Smooth muscle cell (in vitro differentiated cells): ENCODE measurements around the gene REG4. TPM values are rescaled to one million over a fixed set of nuclear protein-coding genes. Genes with fewer than 3 reads are reported as not detected.
"Not testable (repeated sequence)": the region's sequence is repeated elsewhere in the genome, so short reads cannot be mapped to it uniquely, and the experiment has no call there.

ENCODE experiments used
- DNase-seq: peaks from one replicate; lab custom pipeline; 2025; ENCODE audit not compliant: unreplicated experiment; lab: John Stamatoyannopoulos, UW
- H2AFZ ChIP-seq: fragments of 200-600 bp; sonication (generic); 2 replicates; pipeline ENCODE4 v1.6.0; 2016; ENCODE audit warnings: antibody characterized with exemption, low read depth, mild to moderate bottlenecking
- H3F3A ChIP-seq: fragments of 200-600 bp; sonication (generic); 2 replicates; pipeline ENCODE4 v1.6.0; 2017; ENCODE audit warnings: antibody characterized with exemption, low read depth
- H3K27ac ChIP-seq: fragments of 200-600 bp; sonication (generic); 2 replicates; pipeline ENCODE4 v1.5.1; 2016; ENCODE audit warnings: low read depth, mild to moderate bottlenecking
- H3K27me3 ChIP-seq: fragments of 200-600 bp; sonication (generic); 2 replicates; pipeline ENCODE4 v1.6.1; 2016; ENCODE audit warnings: low read depth, mild to moderate bottlenecking
- H3K36me3 ChIP-seq: fragments of 200-600 bp; sonication (generic); 2 replicates; pipeline ENCODE4 v1.5.1; 2016; ENCODE audit warnings: low read depth
- H3K4me1 ChIP-seq: fragments of 200-600 bp; sonication (generic); 2 replicates; pipeline ENCODE4 v1.5.1; 2016; ENCODE audit warnings: low read depth
- H3K4me2 ChIP-seq: fragments of 200-600 bp; sonication (generic); 2 replicates; pipeline ENCODE4 v1.6.0; 2016; ENCODE audit warnings: mild to moderate bottlenecking
- H3K4me3 ChIP-seq: fragments of 200-600 bp; sonication (generic); 2 replicates; pipeline ENCODE4 v1.5.1; 2016; ENCODE audit warnings: mild to moderate bottlenecking
- H3K79me2 ChIP-seq: fragments of 200-600 bp; sonication (generic); 2 replicates; pipeline ENCODE4 v1.6.0; 2016; ENCODE audit warnings: low read depth, mild to moderate bottlenecking
- H3K9ac ChIP-seq: fragments of 200-600 bp; sonication (generic); 2 replicates; pipeline ENCODE4 v1.6.0; 2016; ENCODE audit warnings: low read depth
- H3K9me3 ChIP-seq: fragments of 200-600 bp; sonication (generic); replicated peaks from 2 replicates; pipeline ENCODE4 v1.5.1; 2016; ENCODE audit warnings: low read depth
- H4K20me1 ChIP-seq: fragments of 200-600 bp; sonication (generic); 2 replicates; pipeline ENCODE4 v1.6.0; 2016; ENCODE audit warnings: low read depth
- CTCF ChIP-seq: fragments of 200-600 bp; sonication (generic); IDR thresholded peaks from 2 replicates; pipeline ENCODE4 v1.5.1; 2017; ENCODE audit warnings: borderline replicate concordance, mild to moderate bottlenecking, antibody characterized with exemption; ENCODE audit not compliant: insufficient read depth, poor library complexity, severe bottlenecking
- WGBS: methylation state at CpG from one replicate; pipeline ENCODE4 v1.1.7; 2016; ENCODE audit warnings: low lambda C conversion rate; 5-methylcytosine and 5-hydroxymethylcytosine counted together
- polyA plus RNA-seq: library from polyadenylated mRNA; unstranded; fragments of >200 nt; fragmentation: Nextera tagmentation; extraction: Ambion mirVana; gene quantifications from 2 replicates; pipeline ENCODE4 v1.2.1, GENCODE V29; 2016
- total RNA-seq: library from RNA; depleted of rRNA; stranded (reverse); fragments of >200 nt; gene quantifications from 2 replicates; pipeline ENCODE4 v1.2.3, GENCODE V29; 2014

REG4 gene
- total RNA-seq (not detected in 2 replicates), polyA plus RNA-seq (0.30 TPM in 1 of 2 replicates, not detected in the other)

GRCh38 chr1:119811387-119811786 lies at the start of gene REG4:
Gene REG4 (minus strand): TSS chr1:119811460. CDS start chr1:119808769, 2,691 bp downstream.
- peaks cover 2% of the 10 kb centered on the region for H3F3A ChIP-seq
- H3K9me3 ChIP-seq: no peaks in the 10 kb centered on the region
- no peak for TF ChIP-seq CTCF
- H3K4me3 ChIP-seq: no peak within 1 kb of the TSS
- no peaks in the 10 kb centered on the region for H3K4me1 ChIP-seq
- H3K9ac ChIP-seq: no peak within 1 kb of the TSS
- WGBS: 88% methylated on average over 7 of the region's 7 CpGs
- no peaks in the 10 kb centered on the region for H3K79me2 ChIP-seq
- H2AFZ ChIP-seq: no peak within 1 kb of the TSS
- H3K27ac ChIP-seq: no peak within 1 kb of the TSS
- H3K36me3 ChIP-seq: no peaks in the 10 kb centered on the region
- no peak within 1 kb of the TSS for H3K4me2 ChIP-seq
- no peak for DNase-seq
- H4K20me1 ChIP-seq: no peaks in the 10 kb centered on the region
- H3K27me3 ChIP-seq: peaks cover 12% of the 10 kb centered on the region

GRCh38 chr1:119859647-119860046 lies 48.4 kb upstream of the REG4 start:
- DNase-seq: no peak
- WGBS: 25% methylated on average over 4 of the region's 4 CpGs
- Histone ChIP-seq H3K9ac (no peak overlapping the region), H2AFZ (peak overlapping the region; percentile 20), H3K27ac (peak overlapping the region; percentile 64), H3K4me2 (peak overlapping the region; percentile 56), H3K4me3 (no peak overlapping the region), H3F3A (no peaks in the 10 kb centered on the region), H3K9me3 (no peaks in the 10 kb centered on the region), H4K20me1 (no peaks in the 10 kb centered on the region), H3K79me2 (no peaks in the 10 kb centered on the region), H3K4me1 (no peaks in the 10 kb centered on the region), H3K36me3 (no peaks in the 10 kb centered on the region), H3K27me3 (peaks cover 3% of the 10 kb centered on the region)
- no peak for TF ChIP-seq CTCF

- H2AFZ ChIP-seq: peak overlapping the region; percentile 20
- H3K4me3 ChIP-seq, H3K4me1 ChIP-seq, H3K79me2 ChIP-seq, H3K27me3 ChIP-seq, H3K9ac ChIP-seq, DNase-seq, H4K20me1 ChIP-seq, H3K9me3 ChIP-seq, H3K36me3 ChIP-seq, H3F3A ChIP-seq: not testable (repeated sequence)
- peak overlapping the region; percentile 56 for H3K4me2 ChIP-seq
- 51% methylated on average over 4 of the region's 4 CpGs for WGBS
- peak overlapping the region; percentile 64 for H3K27ac ChIP-seq
Observed at GRCh38 chr1:119858556-119859214, 47.4 kb upstream of the REG4 start.

- no peak overlapping the region for H3K27ac ChIP-seq
- no peak overlapping the region for H3K4me2 ChIP-seq
- no peaks in the 10 kb centered on the region for H3F3A ChIP-seq
- 94% methylated on average over 2 of the region's 2 CpGs for WGBS
- no peak overlapping the region for H3K9ac ChIP-seq
- no peaks in the 10 kb centered on the region for H3K27me3 ChIP-seq
- no peaks in the 10 kb centered on the region for H3K9me3 ChIP-seq
- no peak for DNase-seq
- H4K20me1 ChIP-seq: no peaks in the 10 kb centered on the region
- no peaks in the 10 kb centered on the region for H3K36me3 ChIP-seq
- no peak overlapping the region for H3K4me3 ChIP-seq
- H2AFZ ChIP-seq: peak overlapping the region; percentile 20
- no peaks in the 10 kb centered on the region for H3K4me1 ChIP-seq
- no peaks in the 10 kb centered on the region for H3K79me2 ChIP-seq
- no peak for TF ChIP-seq CTCF
Observed at GRCh38 chr1:119858126-119858525, 46.9 kb upstream of the REG4 start.
